Stimulated activated CD8-positive, alpha-beta memory T cell treated with anti-CD3 and anti-CD28 coated beads, Interleukin-4, amount 100 ng/mL, for 24 hours (primary cell): ENCODE measurements around the gene CTAGE8.
"Not testable (repeated sequence)": the region's sequence is repeated elsewhere in the genome, so short reads cannot be mapped to it uniquely, and the experiment has no call there.

ENCODE experiments used
- DNase-seq: peaks from one replicate; pipeline ENCODE4 v3.0.0-alpha.2; 2020; ENCODE audit warnings: low read depth

The CTAGE8 gene

DNA sequence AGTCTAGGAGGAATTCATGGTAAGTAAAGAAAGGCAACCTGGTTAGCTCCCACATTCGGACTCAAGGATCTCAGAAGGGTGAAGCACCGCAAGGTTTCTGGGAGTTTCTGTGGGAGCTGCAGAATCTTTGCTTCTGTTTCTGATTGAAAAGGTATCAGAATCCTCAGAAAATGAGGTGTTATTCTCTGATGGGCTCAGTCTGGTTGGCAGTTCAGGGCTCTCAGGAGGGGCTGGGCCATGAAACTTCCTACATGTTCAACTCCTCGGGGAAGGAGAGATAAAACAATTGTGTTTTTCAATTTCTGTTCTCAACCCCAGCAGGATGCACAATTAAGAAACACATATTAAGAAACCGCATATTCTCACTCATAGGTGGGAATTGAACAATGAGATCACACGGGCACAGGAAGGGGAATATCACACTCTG, 13.6 kb downstream of the CTAGE8 start:
- no peak for DNase-seq

DNA sequence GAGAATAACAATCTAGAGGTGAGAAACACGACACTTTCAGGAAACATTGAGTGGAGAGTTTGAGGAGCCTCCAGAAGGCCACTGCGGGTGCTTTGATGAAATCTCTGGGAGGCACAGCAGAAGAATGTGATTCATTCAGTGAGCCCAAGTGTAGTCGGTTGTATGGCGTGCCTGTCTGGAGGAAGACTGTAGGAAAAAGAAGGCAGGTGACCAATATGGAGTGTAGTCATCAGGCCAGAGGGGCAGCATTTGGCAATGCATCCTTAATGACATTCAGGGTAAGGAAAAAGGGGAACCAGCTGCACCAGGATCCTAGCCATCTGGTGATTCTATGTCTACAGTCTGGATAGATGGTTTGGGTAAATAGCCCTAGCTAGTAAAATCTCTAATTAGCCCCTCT, 16.8 kb downstream of the CTAGE8 start:
- DNase-seq: not testable (repeated sequence)

- not testable (repeated sequence) for DNase-seq
Measured at GRCh38 chr7:144247674-144248330, 21.3 kb downstream of the CTAGE8 start.

- not testable (repeated sequence) for DNase-seq
Measured at GRCh38 chr7:144246967-144247366, 22.1 kb downstream of the CTAGE8 start.

DNA sequence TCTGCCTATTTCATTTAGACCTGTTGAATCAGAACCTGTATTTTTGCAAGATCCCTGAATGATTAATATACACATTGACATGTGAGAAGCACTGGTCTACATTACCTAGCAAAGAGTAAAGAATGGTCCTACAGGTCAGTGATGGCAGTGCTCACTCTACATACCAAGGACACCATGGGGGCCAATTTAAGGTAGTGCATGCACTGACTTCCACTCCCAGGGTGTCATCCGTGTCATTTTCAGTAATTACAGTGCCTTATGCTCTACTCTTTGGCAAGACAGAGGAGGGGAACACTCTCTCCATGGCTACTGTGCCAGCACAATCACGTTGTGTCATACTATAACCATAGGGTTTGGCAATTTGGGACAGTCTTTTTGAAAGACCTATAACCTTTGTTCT, 23.7 kb downstream of the CTAGE8 start:
- not testable (repeated sequence) for DNase-seq

DNA sequence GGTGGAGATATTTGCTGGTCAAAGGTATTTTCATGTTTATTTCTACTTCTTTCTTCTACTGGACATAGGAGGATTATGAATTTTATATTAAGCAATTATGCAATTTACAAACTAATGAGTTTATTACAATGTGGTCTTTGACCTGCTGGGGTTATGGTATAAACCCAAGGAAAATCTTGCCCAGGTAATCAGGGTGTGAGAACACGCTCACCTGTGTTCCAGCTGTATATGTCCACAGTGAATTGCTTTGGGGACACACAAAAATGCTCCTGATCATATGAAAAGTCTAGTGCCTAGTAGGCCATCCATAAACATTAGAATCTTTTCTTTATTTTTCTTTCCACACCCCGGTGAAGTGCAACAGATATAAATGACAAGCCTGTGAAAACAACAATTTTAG, 29.7 kb downstream of the CTAGE8 start, which contains the start of gene OR2A42:
OR2A42 (minus strand) TSS at position 241 of the 400 bp plus-strand sequence. CDS start 6,762 bp downstream, outside the sequence.
- DNase-seq: not testable (repeated sequence)

- DNase-seq: not testable (repeated sequence)
Measured at GRCh38 chr7:144238530-144239082, 30.5 kb downstream of the CTAGE8 start.

DNA sequence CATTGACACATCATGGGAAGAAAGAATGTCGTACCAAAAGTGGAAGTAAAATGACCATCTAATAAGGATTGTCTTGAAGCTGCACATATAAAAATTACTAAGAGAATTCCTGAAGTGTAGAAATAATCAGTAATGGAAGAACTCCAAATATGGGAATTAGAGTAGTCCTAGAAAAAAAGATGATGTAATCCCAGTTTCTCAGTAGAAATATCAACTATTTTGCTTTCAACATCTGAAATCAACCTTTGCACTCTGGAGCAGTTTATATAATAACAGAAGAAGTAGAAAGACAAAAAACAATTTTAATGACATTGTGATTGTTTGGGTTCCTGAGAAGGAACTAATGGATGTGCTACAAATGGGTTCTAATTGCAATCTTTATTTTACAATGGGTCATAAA, 36.0 kb downstream of the CTAGE8 start:
- DNase-seq: not testable (repeated sequence)

DNA sequence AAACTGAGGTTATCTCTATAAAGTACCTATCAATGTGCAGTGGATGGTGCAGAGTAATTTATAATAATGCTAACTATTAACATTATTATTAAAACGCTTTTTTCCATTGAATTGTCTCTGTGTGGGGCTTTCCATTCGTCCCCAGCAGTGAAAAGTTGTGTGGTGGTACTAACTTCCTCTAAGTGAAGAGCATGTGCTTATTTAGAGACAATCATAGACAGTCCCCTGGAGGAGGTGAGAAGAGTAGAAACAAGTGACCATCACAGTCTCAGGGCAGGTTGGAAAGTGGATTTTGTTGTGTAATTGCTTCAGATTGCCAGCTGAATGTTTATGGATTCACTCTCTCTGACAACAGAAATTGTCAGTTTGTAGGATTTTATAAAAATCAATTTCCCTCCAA, 38.1 kb downstream of the CTAGE8 start:
- not testable (repeated sequence) for DNase-seq

GRCh38 chr7:144228810-144229209, 40.3 kb downstream of the CTAGE8 start:
- DNase-seq: not testable (repeated sequence)

GRCh38 chr7:144226866-144227265, 42.2 kb downstream of the CTAGE8 start:
- not testable (repeated sequence) for DNase-seq

DNA sequence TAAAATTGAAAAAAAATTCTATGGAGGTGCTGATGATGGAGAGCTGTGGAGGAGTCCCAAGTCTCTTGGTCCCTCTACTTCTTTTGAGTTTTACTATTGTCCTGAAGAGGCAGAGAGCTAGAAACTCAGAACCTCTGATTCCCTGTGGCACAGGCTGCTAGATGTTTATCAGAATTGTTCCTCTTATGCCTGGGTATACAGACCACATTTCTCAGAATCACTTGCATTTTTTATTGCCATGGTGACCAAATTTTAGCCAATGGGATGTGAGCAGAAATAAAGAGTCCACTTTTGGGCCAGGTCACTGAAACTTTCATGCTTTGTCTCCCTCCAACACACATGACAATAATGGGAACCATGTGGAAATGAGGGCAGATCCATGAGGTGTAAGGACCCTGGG, 45.4 kb downstream of the CTAGE8 start:
- not testable (repeated sequence) for DNase-seq

DNA sequence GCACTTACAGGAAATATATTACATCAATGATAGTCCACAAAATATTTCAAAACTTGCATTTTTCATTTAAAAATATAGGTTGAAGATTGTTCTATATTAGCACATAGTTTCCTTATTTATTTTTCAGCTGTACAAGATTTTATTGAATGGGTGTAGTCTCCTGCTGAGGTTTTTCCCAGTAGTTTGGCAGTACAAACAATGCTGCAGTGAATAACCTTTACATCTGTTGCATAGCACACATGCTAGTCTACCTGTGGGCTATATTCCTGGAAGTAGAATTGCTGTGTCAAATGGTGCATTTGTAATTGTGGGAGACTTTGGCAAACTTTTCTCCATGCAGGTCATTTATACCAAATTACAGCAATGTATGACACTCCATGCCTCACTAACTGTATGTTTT, 48.6 kb downstream of the CTAGE8 start:
- DNase-seq: not testable (repeated sequence)

DNA sequence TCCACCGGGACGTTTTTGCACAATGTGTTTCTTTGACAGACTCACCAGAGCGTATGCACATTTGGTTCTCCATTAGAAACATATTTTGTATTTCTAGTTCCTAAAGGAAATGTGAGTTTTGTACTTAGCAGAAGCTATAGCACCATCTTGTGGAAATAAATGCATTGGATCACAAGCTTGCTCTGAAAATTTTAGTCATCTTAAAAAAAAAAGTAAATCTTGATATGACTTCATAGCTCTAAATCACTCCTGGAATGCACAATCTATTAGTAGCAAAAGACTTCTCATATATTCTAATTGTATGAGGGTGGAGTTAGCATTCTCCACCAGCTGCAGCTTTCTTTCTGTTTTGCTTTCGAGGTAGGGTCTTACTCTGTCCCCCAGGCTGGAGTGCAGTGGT, 49.9 kb downstream of the CTAGE8 start:
- not testable (repeated sequence) for DNase-seq

DNA sequence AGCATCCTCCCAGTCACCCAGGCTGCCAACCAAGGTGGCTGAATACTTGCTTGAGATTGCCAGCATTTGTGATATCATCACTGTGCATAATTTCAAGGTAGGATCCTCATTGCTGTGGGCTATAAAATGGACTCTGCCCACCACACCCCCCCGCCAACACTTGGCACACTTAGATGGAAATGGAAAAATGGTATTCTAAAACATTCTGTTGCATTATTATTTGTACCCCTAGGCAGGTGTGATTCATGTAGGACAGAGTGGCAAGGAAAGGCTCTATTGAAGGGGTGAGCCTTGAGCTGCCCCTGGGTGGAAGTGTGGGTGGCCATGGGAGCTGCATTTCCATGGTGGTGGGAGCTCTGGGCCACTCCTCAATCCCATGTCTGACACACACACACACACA, 50.5 kb downstream of the CTAGE8 start:
- DNase-seq: not testable (repeated sequence)

GRCh38 chr7:144217200-144217599, 51.9 kb downstream of the CTAGE8 start:
- DNase-seq: not testable (repeated sequence)
